ENCODE measurements around the gene RNF128.
"Not testable (repeated sequence)": the region's sequence is repeated elsewhere in the genome, so short reads cannot be mapped to it uniquely, and the experiment has no call there.

The RNF128 gene

GRCh38 chrX:106742805-106743204 is 16.3 kb downstream of the RNF128 start:
- DNase-seq (ENCODE audit: low read depth in 2 of 2), result no peak

- DNase-seq (ENCODE audit: low read depth in 2 of 2), result no peak
Measured at GRCh38 chrX:106748377-106748776, 21.9 kb downstream of the RNF128 start.

DNA sequence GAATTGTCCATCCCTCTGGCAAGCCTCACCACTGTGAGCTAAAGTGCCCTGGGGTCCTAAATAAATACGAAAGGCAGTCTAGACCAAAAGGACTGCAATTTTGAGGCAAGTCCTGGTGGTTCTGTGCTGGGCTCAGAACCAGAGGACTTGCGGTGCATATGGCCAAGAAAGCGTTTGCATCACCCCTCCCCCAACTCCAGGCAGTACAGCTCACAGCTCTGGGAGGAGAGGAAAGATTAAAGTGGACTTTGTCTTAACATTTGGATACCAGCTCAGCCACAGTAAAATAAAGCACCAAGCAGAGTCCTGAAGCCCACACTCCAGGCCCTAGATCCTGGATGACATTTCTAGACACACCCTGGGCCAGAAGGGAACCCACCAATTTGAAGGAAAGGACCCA is 24.9 kb downstream of the RNF128 start:
- no peak for DNase-seq (ENCODE audit: low read depth in 2 of 2)

- no peak for DNase-seq (ENCODE audit: low read depth in 2 of 2)
Measured at GRCh38 chrX:106752101-106752678, 25.7 kb downstream of the RNF128 start.

- not testable (repeated sequence) for DNase-seq (ENCODE audit: low read depth in 2 of 2)
Measured at GRCh38 chrX:106769288-106769687, 42.8 kb downstream of the RNF128 start.

DNA sequence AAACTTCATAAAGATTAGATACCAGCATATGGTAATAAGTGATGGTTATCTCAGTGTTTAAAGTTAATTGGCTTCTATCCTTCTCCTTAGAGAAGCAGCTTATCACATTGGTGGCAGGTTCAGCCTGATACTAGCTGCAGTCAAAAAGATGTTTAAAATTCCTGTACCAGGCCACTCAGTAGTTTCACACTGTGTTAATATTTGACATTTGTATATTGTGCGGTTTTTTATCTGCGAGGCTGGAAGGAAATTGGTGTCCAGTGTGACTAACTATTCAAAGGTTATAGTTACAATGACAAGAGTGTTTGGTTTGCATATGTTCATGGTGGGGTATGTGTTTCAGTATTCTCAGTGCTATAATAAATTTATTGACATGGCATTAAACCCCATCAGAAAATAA is 48.5 kb downstream of the RNF128 start:
- DNase-seq (ENCODE audit: low read depth in 2 of 2), result no peak

DNA sequence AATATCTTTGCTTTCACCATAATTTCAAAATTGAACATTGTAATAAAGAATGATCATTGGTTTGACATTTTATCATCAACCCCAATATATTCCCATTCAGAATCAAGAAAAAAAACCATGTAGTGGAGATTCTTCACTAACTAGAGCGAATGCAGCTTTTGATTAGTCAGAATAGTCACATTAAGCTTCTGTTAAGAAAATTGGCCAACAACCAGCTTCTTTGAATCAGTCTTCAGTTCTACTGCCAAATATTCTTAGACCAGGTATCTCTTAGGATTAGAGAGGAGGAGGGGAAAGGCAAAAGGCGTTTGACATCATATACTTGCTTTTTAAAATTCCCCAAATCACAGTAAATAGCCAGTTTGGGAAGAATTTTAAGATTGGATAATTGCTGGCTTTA is 53.8 kb downstream of the RNF128 start:
- no peak for DNase-seq (ENCODE audit: low read depth in 2 of 2)

GRCh38 chrX:106780664-106781377 is 54.3 kb downstream of the RNF128 start:
- no peak for DNase-seq (ENCODE audit: low read depth in 2 of 2)

GRCh38 chrX:106783716-106784115 is 57.2 kb downstream of the RNF128 start:
- DNase-seq (ENCODE audit: low read depth in 2 of 2), result no peak

- DNase-seq (ENCODE audit: low read depth in 2 of 2), result no peak
Measured at GRCh38 chrX:106791495-106791894, 65.0 kb downstream of the RNF128 start.

GRCh38 chrX:106802063-106802387 is 75.5 kb downstream of the RNF128 start:
- no peak for DNase-seq (ENCODE audit: low read depth in 2 of 2)

- DNase-seq (ENCODE audit: low read depth in 2 of 2), result peak in 1 of 2 experiments; percentile 5
Measured at GRCh38 chrX:106802388-106803275, 76.1 kb downstream of the RNF128 start, which contains the start of gene TBC1D8B. Gene TBC1D8B (plus strand): TSS chrX:106802673. CDS start chrX:106802854, 181 bp downstream.

DNA sequence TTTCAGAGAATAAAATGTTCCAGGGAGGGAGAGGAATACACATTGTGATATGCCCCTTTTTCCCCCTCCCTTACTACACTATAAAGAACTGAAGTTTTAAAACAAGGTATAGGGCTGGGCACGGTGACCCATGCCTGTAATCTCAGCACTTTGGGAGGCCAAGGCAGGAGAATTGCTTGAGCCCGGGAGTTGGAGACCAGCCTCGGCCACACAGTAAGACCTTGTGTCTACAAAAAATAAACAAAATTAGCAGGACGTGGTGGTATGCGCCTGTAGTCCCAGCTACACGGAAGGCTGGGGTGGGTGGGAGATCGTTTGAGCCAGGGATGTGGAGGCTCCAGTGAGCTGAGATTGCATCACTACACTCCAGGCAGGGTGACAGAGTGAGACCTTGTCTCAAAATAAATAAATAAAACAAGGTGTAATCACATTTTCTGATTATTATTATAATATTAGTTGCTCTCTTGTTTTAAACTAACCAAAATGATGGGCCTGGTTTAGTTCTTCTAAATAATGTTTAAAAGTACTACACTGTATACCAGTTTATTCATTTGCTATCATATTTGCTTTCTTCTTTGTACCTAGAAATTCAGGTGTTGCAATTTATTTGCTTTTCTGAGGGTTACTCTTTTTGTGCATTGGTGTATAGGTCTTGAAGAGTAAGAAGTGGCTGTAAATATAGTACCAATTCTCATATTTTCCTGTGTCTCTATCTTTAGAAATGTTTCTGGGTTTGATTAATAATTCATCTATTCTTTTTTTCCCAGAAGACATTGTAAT is 84.8 kb downstream of the RNF128 start:
- no peak for DNase-seq (ENCODE audit: low read depth in 2 of 2)

DNA sequence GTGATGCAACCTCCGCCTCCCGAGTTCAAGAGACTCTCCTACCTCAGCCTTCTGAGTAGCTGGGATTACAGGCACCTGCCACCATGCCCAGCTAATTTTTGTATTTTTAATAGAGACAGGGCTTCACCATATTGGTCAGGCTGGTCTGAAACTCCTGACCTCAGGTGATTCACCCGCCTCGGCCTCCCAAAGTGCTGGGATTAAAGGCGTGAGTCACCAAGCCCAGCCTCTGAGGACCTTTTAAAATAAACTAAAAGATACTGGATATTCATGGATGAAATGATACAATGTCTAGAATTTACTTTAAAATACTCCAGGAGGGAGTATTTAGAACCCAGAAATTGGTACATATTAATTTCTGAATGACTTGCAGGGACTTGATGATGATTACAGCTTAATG is 86.4 kb downstream of the RNF128 start:
- DNase-seq (ENCODE audit: low read depth in 2 of 2), result not testable (repeated sequence)

DNA sequence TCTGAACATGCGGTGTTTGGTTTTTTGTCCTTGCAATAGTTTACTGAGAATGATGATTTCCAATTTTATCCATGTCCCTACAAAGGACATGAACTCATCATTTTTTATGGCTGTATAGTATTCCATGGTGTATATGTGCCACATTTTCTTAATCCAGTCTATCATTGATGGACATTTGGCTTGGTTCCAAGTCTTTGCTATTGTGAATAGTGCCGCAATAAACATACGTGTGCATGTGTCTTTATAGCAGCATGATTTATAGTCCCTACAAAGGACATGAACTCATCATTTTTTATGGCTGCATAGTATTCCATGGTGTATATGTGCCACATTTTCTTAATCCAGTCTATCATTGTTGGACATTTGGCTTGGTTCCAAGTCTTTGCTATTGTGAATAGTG is 87.6 kb downstream of the RNF128 start:
- not testable (repeated sequence) for DNase-seq (ENCODE audit: low read depth in 2 of 2)

All from stimulated activated CD4-positive, alpha-beta T cell treated with anti-CD3 and anti-CD28 coated beads, Interleukin-12 subunit alpha, Interleukin-12 subunit beta, amount 100 ng/mL, for 24 hours (primary cell).